Measurements from ENCODE around the gene PPT1.

The PPT1 gene

GRCh38 chr1:40078512-40079333 lies 18.3 kb downstream of the PPT1 start:
- TF ChIP-seq CTCF (IDR thresholded peaks at IDR 0.05; ENCODE audit: low read depth, low read length, missing control alignments): peak; percentile 85
- no peak for DNase-seq (ENCODE audit: low read depth)
- H3K4me3 ChIP-seq (ENCODE audit: low read depth, low read length): no peak overlapping the region

- no peak for DNase-seq (ENCODE audit: low read depth)
- no peak overlapping the region for H3K4me3 ChIP-seq (ENCODE audit: low read depth, low read length)
- no peak for TF ChIP-seq CTCF (IDR thresholded peaks at IDR 0.05; ENCODE audit: low read depth, low read length, missing control alignments)
Measured at GRCh38 chr1:40076895-40077312, 20.1 kb downstream of the PPT1 start.

GRCh38 chr1:40075266-40075665 lies 21.8 kb downstream of the PPT1 start:
- TF ChIP-seq CTCF (IDR thresholded peaks at IDR 0.05; ENCODE audit: low read depth, low read length, missing control alignments): no peak
- no peak overlapping the region for H3K4me3 ChIP-seq (ENCODE audit: low read depth, low read length)
- no peak for DNase-seq (ENCODE audit: low read depth)

GRCh38 chr1:40073062-40073461 lies 24.0 kb downstream of the PPT1 start:
- no peak for TF ChIP-seq CTCF (IDR thresholded peaks at IDR 0.05; ENCODE audit: low read depth, low read length, missing control alignments)
- no peak for DNase-seq (ENCODE audit: low read depth)

GRCh38 chr1:40072142-40072541 lies 24.9 kb downstream of the PPT1 start:
- no peak for DNase-seq (ENCODE audit: low read depth)
- no peak overlapping the region for H3K4me3 ChIP-seq (ENCODE audit: low read depth, low read length)
- no peak for TF ChIP-seq CTCF (IDR thresholded peaks at IDR 0.05; ENCODE audit: low read depth, low read length, missing control alignments)

More at GRCh38 chr1:40073062-40073461, 24.0 kb downstream of the PPT1 start:
- no peak overlapping the region for H3K4me3 ChIP-seq (ENCODE audit: low read depth, low read length)

- no peak for DNase-seq (ENCODE audit: low read depth)
- H3K4me3 ChIP-seq (ENCODE audit: low read depth, low read length): no peak overlapping the region
- TF ChIP-seq CTCF (IDR thresholded peaks at IDR 0.05; ENCODE audit: low read depth, low read length, missing control alignments): no peak
Measured at GRCh38 chr1:40067851-40068250, 29.2 kb downstream of the PPT1 start.

- DNase-seq (ENCODE audit: low read depth): no peak
- no peak for TF ChIP-seq CTCF (IDR thresholded peaks at IDR 0.05; ENCODE audit: low read depth, low read length, missing control alignments)
- no peak overlapping the region for H3K4me3 ChIP-seq (ENCODE audit: low read depth, low read length)
Measured at GRCh38 chr1:40067023-40067422, 30.0 kb downstream of the PPT1 start.

Measured in GM12864 (cell line).